Activated CD8-positive, alpha-beta memory T cell treated with anti-CD3 and anti-CD28 coated beads for 48 hours (primary cell): Measurements from ENCODE around the gene SPACA6.
A peak's percentile ranks its signal among the peaks of the same experiment; 100 is the strongest.

Experiments
- DNase-seq, 3 experiments: peaks; one replicate each; pipeline ENCODE4 v3.0.0-alpha.2; 2020; ENCODE audit warnings: low read depth in 2 of 3, low spot score in 2 of 3

The SPACA6 gene

GRCh38 chr19:51688671-51689571, 4.2 kb upstream of the SPACA6 start:
- no peak for DNase-seq

- DNase-seq: no peak
Observed at GRCh38 chr19:51689751-51690453, 3.2 kb upstream of the SPACA6 start.

- peak in 1 of 3 experiments; percentile 31 for DNase-seq
Observed at GRCh38 chr19:51690454-51691073, 2.6 kb upstream of the SPACA6 start.

GRCh38 chr19:51691074-51691583, 2.0 kb upstream of the SPACA6 start:
- no peak for DNase-seq

GRCh38 chr19:51691584-51692428, 1.3 kb upstream of the SPACA6 start:
- no peak for DNase-seq

GRCh38 chr19:51692468-51692867, 662 bp upstream of the SPACA6 start:
- no peak for DNase-seq

- DNase-seq: no peak
Observed at GRCh38 chr19:51693819-51694218, 689 bp downstream of the SPACA6 start.

GRCh38 chr19:51694318-51695085, 1.4 kb downstream of the SPACA6 start:
- no peak for DNase-seq

GRCh38 chr19:51695088-51695487, 2.0 kb downstream of the SPACA6 start:
- DNase-seq: no peak

GRCh38 chr19:51695702-51696315, 2.7 kb downstream of the SPACA6 start:
- DNase-seq: no peak

GRCh38 chr19:51696606-51697005, 3.5 kb downstream of the SPACA6 start:
- no peak for DNase-seq

- DNase-seq: no peak
Observed at GRCh38 chr19:51697169-51697776, 4.1 kb downstream of the SPACA6 start.

- DNase-seq: no peak
Observed at GRCh38 chr19:51698296-51698695, 5.2 kb downstream of the SPACA6 start.

GRCh38 chr19:51699170-51699569, 6.0 kb downstream of the SPACA6 start:
- no peak for DNase-seq

GRCh38 chr19:51701468-51702100, 8.5 kb downstream of the SPACA6 start:
- no peak for DNase-seq

GRCh38 chr19:51702103-51702824, 9.1 kb downstream of the SPACA6 start:
- peak in 1 of 3 experiments; percentile 26 for DNase-seq

GRCh38 chr19:51702825-51703574, 9.9 kb downstream of the SPACA6 start:
- DNase-seq: no peak
